AG04449 (cell line): Measurements from ENCODE around the gene DNAH17.

Experiments
- CTCF ChIA-PET: fragments of 350-600 bp; formaldehyde crosslinking; extraction: SDS; loops from one replicate; lab custom pipeline; 2021; ENCODE audit warnings: antibody characterized with exemption; lab: Yijun Ruan, JAX
- POLR2A ChIA-PET: fragments of 400-600, 350-600 bp; formaldehyde crosslinking; extraction: SDS; loops from one replicate; lab custom pipeline; 2020; ENCODE audit warnings: antibody characterized with exemption, inconsistent platforms; lab: Yijun Ruan, JAX
- DNase-seq: peaks from one replicate; pipeline ENCODE4 v3.0.0-alpha.2; 2010; ENCODE audit warnings: low read depth, low spot score
- H3K4me3 ChIP-seq: 2 replicates; pipeline ENCODE4 v1.5.1; 2011; ENCODE audit warnings: low read depth, mild to moderate bottlenecking, control low read depth, low read length
- TF ChIP-seq, protein P1 (sequence below): IDR thresholded peaks from one replicate; pipeline ENCODE4 v1.5.1; 2011; ENCODE audit warnings: mild to moderate bottlenecking, moderate library complexity, low read length, control low read depth, inconsistent platforms; ENCODE audit not compliant: insufficient read depth; ENCODE audit errors: missing control alignments

Gene DNAH17

DNA sequence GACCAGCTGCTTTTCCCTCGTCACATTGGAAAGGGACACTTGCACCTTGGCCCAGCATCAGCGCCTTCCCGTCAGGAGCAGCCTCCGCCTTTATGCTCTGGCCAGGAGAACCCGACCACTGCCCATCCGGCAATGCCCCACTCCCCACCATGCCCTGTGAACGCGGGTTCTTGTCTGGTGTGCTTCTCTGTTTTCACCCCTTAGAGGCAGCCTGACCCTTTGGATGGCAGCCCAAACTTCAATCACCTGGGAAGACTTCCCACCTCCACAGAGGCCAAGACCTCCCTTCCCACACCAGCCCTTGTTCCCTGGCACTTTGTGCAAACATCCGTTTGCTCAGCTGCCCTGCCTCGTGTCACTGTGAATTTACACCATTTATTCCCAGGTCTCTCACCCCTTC lies 87.0 kb downstream of the DNAH17 start:
- no peak for DNase-seq
- POLR2A ChIA-PET = no interaction called here
- H3K4me3 ChIP-seq = no peak overlapping the region
- TF ChIP-seq, protein P1, sequence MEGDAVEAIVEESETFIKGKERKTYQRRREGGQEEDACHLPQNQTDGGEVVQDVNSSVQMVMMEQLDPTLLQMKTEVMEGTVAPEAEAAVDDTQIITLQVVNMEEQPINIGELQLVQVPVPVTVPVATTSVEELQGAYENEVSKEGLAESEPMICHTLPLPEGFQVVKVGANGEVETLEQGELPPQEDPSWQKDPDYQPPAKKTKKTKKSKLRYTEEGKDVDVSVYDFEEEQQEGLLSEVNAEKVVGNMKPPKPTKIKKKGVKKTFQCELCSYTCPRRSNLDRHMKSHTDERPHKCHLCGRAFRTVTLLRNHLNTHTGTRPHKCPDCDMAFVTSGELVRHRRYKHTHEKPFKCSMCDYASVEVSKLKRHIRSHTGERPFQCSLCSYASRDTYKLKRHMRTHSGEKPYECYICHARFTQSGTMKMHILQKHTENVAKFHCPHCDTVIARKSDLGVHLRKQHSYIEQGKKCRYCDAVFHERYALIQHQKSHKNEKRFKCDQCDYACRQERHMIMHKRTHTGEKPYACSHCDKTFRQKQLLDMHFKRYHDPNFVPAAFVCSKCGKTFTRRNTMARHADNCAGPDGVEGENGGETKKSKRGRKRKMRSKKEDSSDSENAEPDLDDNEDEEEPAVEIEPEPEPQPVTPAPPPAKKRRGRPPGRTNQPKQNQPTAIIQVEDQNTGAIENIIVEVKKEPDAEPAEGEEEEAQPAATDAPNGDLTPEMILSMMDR = no peak
- CTCF ChIA-PET = interaction anchor here (0.7 to 1.6 kb wide), 2 partner anchors 9 to 220 kb away, joined by 4 to 5 read pairs; no protein-coding TSS in a partner anchor

DNA sequence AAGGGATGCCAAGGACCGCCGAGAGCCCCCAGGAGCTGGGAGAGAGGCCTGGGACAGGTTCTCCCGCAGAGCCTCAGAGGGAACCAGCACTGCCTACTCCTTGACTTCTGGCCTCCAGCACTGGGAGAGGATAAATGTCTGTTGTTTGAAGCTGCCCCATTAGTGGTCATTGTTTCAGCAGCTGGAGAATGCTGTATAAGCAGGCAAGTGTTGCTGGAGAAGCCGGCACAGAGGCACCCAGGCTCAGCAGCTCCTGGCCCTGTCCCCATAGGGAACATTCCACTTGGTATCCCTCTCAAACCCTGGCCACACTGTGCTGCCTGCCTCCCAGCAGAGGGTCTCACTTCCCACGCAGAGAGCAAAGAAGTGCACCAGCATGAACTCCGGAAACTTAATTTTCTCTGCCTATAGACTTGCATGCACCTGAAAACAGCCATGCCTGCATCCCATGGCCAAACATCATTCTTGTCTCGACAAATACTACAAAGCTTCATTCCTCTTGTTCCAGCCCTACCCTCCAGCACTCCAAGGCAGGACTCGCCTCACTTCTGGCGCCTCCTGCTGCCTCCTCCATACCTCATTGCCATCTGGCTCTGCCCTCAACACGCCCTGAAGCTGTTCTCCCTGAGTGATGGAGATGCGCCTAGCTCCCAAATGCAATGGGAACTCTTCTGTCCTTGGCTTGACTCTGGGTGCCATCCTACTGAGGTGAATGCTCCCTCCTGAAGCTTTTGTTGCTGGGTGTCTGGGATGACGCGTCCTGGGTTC lies 88.1 kb downstream of the DNAH17 start:
- ChIA-PET CTCF (interaction anchor here (0.7 to 2.1 kb wide), 4 partner anchors 8 to 221 kb away, joined by 4 to 13 read pairs (median 5); no protein-coding TSS in a partner anchor), POLR2A (interaction anchor here (0.6 kb wide), 1 partner anchor 103 kb away, joined by 3 read pairs; no protein-coding TSS in a partner anchor)
- TF ChIP-seq, protein P1 = no peak
- no peak overlapping the region for H3K4me3 ChIP-seq
- DNase-seq = no peak

DNA sequence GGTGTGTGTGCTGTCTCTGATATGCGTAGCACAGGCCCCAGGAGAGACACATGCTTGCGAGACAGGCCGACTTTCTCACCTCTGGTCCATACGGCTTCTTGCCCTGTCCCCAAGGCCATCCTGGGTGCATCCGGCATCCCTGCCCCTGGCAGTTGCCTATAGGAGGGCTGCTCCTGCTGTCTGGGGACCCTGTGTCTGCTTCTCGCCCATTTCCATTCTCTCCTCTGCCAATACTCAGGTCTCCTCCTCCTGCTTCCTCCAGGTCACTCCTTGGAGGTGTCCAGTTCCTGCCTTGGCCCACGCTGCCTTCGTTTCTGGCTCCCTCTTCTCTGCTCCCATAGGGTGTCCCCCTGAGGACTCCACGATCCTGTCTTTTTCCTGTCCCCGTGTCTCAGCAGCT lies 89.0 kb downstream of the DNAH17 start:
- no peak for DNase-seq
- H3K4me3 ChIP-seq = no peak overlapping the region
- ChIA-PET POLR2A (no interaction called here), CTCF (interaction anchor here (1.2 to 2.1 kb wide), 3 partner anchors 219 to 258 kb away, joined by 4 to 13 read pairs (median 5); no protein-coding TSS in a partner anchor)
- TF ChIP-seq, protein P1 = no peak

DNA sequence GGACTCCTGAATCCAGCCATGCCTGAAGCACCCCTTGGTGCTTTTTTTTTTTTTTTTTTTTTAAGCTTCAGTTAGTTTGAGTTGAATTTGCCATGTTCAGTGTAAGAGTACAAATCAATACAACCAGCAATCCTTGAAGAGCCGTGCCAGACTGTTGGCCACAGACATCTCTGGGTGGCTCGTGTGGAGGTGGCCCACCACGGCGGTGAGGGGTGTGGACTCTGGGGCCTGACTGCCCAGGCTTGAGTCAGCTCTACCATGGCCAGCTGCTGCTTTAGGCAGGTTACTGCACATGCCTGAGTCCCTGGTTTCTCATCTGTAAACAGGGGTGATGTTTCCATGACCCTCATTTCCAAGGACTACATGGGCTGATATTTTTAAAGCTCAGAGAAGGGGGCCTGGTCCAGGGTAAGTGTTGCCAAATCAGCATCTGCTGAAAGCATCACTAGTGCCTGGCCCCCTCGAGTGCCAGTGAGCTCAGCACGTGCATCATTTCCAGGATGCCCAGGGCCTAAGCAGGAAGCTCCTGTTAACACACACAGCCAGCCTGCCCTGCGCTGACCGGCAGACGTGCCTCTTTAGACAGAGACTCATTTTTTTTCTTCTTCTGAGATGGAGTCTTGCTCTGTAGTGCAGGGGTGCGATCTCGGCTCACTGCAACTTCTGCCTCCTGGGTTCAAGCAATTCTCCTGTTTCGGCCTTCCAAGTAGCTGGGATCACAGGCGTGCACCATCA lies 90.1 kb downstream of the DNAH17 start:
- CTCF ChIA-PET = interaction anchor here (1.0 to 3.9 kb wide), 4 partner anchors 10 to 259 kb away, joined by 3 to 18 read pairs (median 4); no protein-coding TSS in a partner anchor
- H3K4me3 ChIP-seq = no peak overlapping the region
- no peak for DNase-seq
- TF ChIP-seq, protein P1 = no peak
- POLR2A ChIA-PET = no interaction called here

DNA sequence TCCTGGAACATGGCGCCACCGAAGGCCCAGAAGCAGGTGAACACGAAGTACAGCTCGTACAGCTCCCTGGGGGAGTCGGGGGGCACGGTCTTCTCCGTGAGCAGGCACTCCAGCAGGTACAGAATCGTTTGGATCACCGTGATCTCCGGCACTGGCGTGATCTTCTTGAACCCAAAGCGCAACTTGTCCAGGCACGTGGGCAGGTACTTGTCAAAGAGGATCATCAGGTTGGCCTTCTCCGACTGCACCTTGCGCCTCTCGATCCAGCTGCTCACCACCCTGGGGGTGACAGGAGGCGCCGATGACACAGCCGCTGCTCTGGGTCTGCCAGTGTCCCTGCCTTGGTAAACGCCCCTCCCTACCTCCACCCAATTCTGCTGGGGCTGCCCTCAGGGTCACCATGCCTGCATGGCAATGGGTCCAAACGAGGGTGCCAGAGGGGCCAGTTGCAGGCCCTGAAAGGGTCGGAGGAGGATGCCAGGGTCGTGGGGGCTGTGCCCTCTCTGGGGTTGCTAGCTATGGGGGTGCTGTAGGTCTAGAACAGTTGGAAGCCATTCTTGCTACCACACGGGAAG lies 90.9 kb downstream of the DNAH17 start:
- DNase-seq = no peak
- CTCF ChIA-PET = interaction anchor here (1.9 to 3.9 kb wide), 2 partner anchors 11 to 224 kb away, joined by 5 to 18 read pairs; no protein-coding TSS in a partner anchor
- POLR2A ChIA-PET = no interaction called here
- no peak overlapping the region for H3K4me3 ChIP-seq
- TF ChIP-seq, protein P1 = no peak
